Midbrain (tissue), 1 donor: Measurements from ENCODE around the gene RNF123.
"Not testable (repeated sequence)": the region's sequence is repeated elsewhere in the genome, so short reads cannot be mapped to it uniquely, and the experiment has no call there.

Experiments
- DNase-seq: peaks from one replicate; lab custom pipeline; 2025; lab: John Stamatoyannopoulos, UW

RNF123 gene

DNA sequence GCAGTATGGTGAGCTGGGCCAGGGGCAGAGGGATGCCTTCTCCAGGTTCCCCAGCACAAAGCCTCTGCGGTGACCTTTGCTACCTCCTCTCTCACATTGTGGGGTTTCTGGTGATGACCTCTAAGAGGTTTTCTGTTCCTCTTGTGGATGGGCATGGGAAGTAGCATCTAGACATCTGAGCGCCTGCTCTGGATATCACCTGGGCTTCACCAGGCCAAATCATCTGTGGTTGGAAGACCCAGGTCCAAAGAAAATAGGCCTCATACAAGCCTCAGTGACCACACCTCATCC lies 8.2 kb upstream of the RNF123 start:
- no peak for DNase-seq

DNA sequence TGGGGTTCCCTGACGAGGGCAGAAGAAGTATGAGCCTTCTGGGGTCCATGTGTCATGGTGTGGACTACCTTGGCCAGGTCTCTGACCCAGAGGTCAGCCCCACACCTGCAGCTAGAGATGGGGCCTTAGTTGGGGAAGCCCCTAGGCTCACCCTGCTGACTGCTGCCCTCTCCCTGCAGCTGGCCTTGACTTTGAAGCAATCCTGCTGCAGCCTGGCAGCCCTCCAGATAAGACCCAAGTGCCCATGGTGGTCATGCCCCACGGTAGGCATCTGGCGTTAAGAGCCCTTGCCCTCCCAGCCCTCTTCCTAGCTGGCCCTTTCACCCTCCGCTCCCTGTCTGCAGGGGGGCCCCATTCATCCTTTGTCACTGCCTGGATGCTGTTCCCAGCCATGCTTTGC lies 7.8 kb upstream of the RNF123 start:
- DNase-seq: no peak

DNA sequence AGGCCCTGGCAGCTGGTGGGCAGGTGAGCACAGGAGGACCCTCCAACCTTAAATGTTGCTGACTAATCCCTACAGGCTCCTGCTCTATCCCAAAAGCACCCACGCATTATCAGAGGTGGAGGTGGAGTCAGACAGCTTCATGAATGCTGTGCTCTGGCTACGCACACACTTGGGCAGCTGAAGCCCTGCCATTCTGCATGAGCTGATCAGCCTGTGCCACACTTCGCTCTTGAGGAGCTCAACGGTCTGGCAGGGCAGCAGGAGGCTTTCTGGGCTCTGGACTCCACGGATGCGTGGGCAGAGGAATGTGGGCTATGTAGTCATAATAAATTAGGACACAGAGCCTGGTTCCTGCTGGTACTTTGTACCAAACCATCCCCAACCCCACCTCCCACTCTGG lies 6.2 kb upstream of the RNF123 start:
- no peak for DNase-seq

DNA sequence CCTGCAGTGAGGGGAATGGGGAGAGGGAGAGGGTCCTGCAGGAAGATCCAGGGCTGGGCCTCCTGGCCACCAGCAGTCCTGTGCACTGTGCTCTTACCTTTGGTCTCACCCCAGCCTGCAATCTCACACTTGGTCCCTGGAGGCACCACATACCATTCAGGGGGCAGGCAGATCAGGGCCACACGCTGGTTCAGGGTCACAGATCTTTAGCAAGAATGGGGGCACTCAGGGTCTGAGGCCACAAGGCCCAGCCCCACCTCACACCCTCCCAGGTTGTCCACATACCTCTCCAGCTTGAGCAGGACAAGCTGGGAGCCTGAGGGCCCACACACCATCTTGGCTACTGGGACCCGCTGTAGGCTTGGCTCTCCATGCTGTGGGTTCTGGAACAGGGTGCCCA lies 4.9 kb upstream of the RNF123 start:
- not testable (repeated sequence) for DNase-seq

DNA sequence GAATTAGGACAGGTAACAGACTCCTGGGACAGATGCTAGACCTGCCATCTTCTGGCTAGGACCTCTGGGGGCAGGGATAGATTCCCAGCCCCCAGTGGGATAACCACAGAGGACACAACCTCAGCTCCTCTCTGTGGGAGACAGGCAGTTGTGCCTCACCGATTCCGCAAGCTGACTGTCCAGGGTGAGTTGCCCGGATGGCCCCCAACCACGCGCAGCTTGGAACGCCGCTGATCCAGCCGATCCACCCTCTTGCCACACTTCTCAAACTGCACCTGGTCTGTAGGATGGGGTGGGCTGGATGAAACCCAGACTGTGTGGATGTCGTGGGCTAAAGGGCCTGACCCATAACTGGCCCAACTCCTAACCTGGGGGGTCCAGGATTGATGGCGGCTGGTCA lies 4.3 kb upstream of the RNF123 start:
- DNase-seq: not testable (repeated sequence)

DNA sequence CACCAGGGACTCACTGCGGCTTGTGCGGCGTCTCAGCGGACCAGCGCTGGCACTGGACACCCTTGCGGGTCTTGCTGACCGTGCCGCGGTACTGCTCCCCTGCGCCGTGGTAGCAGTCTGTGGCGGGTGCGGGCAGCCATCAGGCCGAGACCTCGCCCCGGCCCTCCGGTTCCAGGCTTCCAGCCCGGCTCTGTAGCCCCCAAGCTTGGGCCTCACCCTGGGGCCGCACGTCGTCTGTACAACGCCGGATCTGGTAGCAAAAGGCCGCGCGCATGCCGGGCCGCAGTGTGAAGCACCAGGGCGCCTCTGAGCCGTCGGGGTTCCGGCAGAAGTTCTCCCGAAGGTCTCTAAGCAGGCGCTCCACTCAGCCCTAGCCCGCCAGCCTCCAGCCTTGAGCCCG lies 3.5 kb upstream of the RNF123 start:
- not testable (repeated sequence) for DNase-seq

DNA sequence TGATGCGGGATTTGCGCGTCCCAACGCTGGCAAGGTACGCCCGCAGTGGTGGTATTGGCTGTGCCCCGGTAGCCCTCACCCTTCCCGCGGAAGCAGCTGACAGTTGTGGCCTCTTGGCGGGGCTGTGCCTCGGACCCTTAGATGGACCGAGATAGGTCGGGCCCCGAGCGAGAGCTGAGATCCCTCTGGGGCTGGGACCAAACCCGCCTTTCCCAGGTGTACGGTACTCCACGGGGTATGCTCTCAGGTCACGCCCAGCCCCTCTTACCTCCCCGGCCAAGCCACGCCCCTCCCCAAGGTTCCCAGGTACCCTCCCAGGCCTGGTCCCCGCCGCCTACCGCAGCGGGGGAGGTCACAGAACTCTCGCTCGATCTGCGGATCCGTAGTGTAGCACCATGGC lies 3.0 kb upstream of the RNF123 start:
- not testable (repeated sequence) for DNase-seq

DNA sequence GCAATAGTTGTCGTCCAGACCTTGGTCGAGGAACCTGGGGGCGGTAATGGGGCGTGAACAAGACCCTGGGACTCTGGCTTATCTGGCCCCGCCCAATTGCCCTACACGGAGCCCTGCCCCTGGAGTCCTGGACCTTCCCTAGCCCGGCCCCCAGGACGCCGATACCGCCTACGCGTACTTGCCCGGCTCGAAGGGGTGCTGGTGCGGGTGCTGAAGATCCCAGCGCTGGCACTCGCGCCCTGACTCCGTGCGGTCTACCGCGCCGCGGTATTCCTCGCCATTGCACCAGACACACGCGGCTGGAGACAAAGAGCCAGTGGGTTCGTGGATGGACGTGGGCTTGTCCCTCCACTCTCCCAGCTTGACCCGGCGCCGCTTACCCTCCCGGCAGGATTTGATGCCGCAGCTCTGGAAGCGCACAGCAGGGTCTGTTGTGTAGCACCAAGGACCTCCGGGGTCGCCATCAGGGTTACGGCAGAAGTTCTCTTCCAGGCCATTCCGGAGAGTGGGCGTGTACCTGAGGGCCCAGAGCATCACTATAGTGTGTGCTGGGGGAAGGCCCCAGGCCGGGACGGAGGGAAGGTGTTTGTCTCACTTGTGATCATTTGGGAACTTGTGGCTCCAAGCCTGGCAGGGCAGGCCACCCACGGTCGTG lies 2.5 kb upstream of the RNF123 start:
- not testable (repeated sequence) for DNase-seq

DNA sequence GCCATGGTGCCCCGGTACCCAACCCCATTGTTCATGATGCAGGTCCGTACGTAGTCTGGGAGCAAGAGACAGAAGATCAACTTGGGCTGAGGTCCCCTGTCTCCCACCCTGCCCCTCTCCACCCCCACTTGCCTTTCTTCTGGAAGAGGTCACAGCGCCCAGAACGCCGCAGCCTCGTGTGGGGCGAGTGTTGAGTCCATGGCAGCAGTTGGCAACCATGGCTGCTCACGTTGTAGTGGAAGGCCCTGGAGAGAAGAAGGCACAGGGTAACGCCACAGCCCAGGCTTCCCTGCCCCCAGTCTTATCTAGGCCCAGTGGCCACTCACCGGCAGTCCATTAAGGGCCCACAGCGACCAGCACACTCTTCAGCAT lies 1.9 kb upstream of the RNF123 start:
- not testable (repeated sequence) for DNase-seq

DNA sequence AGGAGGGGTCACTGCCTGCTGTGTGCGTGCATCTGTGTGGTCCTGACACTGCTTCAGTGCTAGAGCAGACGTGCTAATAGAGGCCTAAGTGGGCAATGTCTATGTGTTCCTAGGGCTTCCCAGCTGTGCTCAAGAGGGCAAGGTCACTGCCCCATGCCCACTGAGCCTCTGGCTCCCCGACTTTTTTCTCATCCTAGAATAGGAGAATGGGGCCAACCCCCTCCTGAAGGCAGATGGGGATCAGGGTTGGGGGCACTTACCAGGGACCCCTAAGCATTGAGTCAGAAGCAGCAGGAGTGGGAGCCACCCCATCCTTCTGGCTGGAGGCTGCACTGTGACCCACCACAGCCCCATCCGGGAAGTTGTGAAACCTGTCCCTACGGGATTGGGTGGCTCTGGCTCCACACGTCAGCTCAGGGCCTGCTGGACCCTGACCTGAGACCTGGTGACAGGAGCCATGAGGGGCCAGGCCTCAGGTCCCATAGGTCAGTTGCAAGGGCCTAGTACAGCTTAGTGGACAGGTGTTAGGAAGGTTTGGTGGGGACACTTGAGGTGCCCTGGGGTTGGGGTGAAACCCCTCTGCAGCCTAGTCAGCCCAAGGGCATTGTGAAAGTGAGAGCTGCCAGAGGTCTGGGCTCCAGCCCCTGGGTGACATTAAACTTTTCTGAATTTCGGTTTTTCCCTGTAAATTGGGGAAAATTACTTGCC lies 865 bp upstream of the RNF123 start:
- not testable (repeated sequence) for DNase-seq

DNA sequence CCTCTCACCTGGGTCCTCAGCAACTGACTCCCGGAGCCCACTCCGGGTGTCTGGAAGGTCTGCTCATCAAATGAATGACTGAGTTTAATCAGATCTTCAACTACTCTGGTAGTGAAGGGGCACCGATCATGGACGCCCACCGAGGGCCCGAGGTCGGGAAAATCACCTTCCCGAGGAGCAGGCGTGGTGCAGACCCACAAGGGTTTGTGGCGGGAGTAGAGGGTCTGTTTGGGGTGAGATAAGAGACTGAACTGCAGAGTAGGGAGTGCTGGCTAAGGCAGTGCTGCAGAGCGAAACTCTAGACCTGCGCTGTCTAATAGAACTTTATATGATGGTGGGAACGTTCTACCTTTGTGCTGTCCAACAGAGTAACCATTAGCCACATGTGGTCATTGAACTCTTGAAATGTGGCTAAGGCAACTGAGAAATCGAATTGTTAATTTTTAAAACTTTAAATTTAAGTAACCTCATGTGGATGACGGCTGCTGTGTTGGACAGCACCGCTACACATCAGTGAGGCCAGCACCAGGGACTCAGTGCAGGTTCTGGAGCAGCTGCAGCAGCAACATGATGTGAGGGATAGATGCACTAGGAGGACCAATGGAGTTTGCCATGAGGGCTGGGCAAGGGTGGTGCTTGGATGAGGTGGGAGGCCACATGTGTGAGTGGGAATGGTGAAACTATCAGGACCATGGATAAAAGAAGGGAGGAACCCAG lies 709 bp downstream of the RNF123 start:
- not testable (repeated sequence) for DNase-seq

DNA sequence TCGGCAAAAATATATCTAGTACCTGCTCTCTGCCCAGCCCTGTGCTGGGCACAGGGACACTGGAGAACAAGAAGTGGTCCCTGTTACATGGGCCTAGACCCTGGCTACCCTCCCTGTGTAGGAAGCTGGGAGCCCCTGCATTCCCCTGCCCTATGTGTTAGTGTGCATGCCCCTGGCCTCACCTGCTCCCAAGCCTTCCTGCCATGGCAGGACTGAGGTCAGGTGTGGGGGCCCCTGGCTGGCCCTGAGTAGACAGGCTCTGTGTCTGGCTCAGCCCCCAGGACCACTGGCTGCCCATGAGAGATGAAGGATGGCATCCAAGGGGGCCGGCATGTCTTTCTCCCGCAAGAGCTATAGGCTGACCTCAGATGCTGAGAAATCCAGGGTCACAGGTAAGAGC lies 1.5 kb downstream of the RNF123 start:
- DNase-seq: not testable (repeated sequence)

DNA sequence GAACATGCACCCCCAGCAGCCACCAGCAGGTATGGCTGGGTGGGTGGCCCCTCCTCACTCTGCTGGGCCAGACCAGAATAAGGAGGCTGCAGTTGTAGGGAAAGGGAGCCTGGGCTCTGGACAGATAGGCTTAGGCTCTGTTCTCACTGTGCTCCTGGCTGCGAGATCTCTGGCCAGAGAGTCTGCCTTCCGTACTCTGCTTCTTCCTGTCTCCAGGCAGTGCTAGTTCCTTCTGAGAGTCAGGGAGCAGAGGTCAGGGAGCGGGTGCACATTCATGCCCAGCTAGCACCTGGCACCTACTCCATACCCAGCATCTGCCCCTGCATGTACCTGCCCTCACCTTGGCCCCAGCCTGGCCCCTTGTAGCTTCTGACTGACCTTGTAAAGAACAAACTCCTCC lies 2.1 kb downstream of the RNF123 start:
- not testable (repeated sequence) for DNase-seq

DNA sequence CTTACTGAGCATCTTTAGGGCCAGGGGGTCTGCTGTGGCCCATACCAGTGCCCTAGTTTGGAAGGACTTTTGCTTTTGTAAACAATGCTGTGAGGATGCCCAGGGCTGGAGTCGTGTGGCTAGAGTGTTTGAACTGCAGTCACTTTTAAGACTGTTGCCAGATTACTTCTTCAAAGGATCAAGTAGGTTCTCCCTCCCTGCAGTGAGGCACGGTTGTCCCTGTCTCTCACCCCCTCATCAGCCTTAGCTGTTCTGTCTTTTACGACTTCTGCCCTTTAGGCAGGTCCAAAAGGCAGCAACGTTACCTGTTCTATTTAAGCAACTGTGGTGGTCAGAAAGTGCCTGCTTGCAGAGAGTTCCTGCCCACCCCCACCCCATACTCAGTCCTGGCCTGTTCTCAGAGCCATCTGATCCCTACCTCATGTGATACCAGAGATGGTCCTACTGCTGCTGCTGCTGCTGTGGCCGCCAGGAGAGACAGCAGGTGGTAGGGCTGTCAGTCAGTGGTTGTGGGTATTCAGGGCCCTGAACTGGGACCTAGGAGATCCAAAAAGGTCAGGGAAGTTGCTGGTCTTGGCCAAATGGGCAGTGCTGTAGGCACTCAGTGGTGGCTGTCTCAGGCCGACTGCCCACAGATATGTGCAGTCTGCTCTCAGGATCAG lies 5.2 kb downstream of the RNF123 start:
- not testable (repeated sequence) for DNase-seq

DNA sequence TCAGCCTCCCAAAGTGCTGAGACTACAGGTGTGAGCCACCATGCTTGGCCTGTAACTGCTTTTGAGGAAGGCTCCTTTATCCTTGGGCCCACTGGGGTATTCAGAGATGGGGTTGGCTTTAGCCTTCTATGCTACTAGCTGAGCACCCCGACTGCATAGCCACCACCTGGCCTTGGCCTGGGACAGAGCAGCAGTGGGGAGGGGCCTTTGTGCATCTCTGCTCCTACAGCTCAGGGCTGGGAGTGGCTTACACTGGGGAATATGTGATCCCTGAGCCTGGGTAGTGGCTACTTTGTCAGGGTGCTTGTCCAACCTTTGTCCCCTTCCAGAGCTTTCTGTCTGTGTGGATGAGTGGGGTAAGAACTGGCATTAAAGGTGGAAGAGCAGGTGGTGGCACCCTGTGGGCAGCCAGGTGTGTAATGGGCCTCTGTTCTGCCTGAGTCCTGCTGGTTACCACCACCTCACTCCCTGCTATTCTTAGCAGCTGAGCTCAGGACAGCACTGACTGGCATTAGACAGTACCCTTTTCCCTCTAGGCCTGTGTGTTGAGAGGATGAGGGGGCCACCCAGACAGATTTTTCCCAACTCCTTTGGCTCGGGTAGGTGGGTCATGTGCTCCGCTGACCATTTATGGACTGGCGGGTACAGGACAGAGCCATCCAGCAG lies 6.1 kb downstream of the RNF123 start:
- DNase-seq: not testable (repeated sequence)

DNA sequence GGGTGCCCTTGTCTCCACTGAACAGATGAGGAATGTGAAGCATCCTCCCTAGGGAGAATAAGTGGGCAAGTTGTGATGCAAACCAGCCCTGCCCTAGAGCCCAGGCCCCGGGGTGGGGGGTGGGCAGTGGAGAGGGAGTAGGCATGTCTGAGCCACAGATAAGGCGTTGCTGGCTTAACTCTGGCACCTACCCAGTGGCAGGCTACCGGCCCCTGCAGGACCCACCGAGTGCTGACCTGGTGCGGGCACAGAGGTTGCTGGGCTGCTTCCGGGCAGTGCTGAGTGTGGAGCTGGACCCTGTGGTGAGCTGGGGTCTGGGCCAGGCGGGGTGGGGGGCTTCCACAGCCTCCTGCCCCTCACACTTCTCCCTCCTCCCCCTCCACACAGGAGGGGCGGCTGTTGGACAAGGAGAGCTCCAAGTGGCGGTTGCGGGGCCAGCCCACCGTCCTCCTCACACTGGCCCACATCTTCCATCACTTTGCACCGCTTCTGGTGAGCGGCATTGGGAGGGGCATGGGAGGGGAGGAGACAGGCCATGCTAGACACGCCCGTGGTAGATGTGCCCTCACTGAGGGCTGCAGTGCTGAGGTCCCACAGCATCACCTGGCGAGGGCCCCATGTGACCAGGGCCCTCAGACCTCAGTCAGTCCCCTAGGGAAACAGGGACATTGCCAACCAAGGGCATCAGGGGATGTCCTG lies 10.1 kb downstream of the RNF123 start:
- no peak for DNase-seq

DNA sequence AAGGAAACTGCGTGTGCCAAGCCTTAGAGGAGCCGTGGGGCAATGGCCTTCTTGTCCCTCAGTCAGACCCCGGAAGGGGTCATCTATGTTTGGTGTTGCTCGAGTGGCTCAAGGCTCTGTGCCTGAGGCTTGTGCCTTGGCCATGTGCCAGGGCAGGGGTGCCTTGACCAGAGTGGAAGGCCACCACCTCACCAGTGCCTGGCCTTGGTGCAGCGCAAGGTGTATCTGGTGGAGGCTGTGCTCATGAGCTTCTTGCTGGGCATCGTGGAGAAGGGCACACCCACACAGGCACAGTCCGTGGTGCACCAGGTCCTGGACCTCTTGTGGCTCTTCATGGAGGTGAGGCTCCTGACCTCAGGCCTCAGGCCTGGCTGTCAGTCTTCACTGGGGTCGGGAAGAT lies 10.7 kb downstream of the RNF123 start:
- no peak for DNase-seq

DNA sequence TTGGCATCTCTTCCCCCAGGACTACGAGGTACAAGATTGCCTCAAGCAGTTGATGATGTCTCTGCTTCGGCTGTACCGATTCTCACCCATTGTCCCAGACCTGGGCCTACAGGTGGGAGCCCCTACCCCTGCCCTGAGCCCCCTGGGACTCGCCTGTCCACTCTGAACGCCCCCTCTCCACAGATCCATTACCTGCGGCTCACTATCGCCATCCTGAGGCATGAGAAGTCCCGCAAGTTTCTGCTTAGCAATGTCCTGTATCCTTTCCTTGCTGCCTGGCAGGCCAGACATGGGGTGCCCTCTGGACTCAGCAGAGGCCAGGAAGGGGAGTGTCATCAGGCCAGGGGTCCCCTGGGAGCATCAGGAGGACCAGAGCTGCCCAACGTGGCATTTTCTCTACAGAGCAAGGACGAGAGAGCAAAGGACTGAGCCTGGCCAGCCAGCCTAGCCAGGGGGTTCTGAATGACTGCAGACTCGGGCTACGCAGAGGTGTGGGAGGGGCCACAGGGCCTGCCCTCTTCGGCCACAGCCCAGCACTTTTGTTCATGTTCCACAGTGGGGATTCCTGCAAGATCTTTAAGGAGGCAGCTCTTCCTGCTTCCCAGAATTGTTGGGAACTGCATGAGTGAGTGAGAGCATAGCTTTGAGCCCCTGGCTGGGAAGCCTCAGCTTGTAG lies 11.2 kb downstream of the RNF123 start:
- no peak for DNase-seq

DNA sequence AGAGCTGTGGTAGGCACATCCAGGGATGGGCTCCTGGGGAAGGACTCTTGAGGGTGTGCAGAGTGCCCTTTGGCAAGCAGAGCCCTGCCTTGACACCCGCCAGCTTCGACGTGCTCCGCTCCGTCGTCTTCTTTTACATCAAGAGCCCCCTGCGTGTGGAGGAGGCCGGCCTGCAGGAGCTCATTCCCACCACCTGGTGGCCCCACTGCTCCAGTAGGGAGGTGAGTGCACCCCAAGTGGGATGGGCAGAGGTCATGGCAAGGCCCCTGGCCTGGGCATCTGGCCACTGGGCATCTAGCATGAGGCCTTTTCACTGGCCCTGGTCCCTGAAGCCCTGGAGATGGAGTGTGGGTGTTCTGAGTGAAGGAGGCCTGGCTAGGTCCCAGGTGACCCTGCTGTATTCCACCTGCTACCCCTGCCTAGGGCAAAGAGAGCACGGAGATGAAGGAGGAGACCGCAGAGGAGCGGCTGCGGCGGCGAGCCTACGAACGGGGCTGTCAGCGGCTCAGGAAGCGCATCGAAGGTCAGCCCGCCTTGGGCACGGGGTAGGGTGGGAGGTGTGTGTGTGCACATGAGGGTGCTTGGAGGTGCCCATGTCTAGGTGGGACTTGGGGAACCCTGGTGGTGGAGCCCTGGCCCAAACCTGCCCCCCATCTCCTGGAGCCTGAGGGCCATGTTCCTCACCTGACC lies 12.2 kb downstream of the RNF123 start:
- DNase-seq: no peak

DNA sequence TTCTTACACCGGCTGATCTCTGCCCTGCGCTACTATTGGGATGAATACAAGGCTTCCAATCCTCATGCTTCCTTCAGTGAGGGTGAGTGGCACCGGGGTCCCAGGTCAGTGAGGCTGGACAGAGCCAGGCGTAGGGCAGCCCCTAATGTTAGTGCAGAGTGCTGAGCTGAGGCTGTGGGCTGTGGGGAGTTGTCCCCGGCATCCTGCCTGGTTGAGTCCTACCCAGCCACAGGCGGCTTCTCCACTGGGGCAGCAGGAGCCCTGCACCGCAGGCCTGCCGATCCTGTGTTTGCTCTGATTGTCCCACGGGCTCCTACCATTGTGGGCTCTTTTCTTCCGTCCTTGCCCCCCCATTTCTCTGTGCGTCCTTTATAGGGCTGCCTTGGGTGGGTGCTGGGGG lies 13.3 kb downstream of the RNF123 start:
- no peak for DNase-seq
